HG03432 (cell line): Measurements from ENCODE around the gene CAMK2A.

ENCODE experiments used
- ATAC-seq: cut with Tn5 transposase; IDR thresholded peaks from one replicate; pipeline ENCODE4 v1.9.1; 2021; ENCODE audit warnings: mild to moderate bottlenecking, moderate library complexity; ENCODE audit not compliant: unreplicated experiment

CAMK2A gene

DNA sequence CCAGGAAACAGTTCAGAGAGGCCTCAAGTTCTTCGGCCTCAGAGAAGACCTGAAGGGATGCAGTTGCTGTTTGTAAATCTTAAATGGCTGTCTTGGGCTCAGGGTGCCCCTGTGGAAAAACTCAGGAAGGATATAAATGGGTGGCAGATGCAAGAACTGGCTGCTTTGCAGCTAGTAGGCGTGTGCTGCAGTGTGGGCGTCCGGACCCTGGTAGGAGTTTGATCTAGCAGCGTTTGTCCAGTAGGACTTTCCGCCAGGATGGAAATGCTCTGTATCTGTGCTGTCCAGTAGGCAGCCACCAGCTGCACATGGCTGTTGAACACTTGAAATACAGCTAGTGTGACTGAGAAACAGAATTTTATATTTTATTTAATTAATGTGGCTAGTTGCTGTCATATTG lies 115.3 kb downstream of the CAMK2A start:
- ATAC-seq: no peak

DNA sequence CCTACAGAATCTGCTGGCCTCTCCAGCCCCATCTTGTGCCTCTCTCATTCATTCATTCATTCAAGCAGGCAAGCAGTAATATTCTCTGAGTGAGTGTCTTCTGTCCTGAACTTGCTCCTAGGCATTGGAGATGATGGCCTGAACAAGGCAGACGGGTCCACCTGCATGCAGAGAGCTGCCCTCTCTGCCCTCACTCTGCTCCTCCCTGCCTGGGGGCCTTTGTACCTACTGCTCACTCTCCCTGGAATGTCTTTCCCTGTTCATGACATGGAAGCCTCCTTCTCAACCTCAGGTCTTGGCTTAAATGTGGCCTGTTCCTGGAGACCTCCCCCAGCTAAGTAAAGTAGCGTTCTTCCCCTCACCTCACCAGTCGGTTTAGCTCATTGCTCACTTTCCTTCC lies 116.4 kb downstream of the CAMK2A start:
- no peak for ATAC-seq

DNA sequence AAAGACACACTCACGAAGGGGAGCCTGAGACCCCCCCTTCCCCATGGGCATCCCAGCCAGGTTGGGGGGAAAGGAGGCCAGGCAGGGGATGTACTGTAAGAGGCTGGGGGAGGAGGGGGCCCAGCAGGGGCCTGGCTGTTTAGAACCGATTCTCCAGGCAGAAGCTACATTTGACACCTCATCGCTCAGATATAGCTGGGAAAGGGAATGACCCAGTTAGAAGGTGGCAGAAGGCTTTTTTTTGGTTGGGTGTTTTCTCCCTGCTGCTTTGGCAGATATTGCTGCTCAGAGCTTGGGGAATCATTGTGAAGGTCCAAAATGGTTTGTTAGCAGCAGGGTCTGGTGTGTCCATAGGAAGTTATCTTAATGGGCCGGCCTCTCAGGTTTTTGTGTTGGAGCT lies 117.0 kb downstream of the CAMK2A start:
- ATAC-seq: no peak

DNA sequence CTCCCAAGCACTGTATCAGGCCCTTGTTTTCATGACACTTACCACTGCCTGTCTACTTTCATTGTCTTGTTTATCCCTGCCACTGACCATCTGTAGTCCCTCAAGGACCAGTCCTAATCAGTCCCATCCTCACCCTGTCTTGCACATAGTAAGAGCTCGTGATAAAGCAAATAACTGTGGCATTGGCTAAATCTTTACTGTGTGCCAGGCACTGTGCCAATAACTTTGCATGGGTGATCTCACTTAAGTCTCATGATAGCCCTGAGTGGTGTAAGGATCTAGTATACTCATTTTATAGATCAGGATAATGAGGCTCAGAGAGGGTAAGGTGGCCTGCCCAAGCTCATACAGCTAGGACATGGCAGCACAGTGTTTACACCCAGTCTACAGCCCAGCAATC lies 117.4 kb downstream of the CAMK2A start:
- no peak for ATAC-seq
